Measurements from ENCODE around the gene AGBL2.
"Not testable (repeated sequence)": the region's sequence is repeated elsewhere in the genome, so short reads cannot be mapped to it uniquely, and the experiment has no call there.

AGBL2 gene

DNA sequence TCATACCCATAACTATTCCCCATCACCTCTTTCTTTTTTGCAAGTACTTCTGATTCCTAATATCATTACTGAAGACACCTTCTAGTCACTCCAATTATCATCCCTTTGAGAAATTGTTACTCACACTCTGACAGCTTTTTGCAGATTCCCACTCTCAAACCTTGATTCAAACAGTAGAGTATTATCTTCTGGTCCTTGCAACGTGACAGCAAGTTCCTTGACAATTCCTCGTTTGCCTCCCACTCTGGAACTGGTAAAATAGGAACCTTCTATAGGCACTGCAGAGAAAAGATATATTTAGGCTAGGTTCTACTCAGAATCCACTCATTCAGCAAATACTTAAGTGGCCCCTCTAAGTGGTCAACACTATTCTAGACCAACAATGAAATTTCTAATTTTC lies 23.2 kb downstream of the AGBL2 start:
- Histone ChIP-seq H3F3A (ENCODE audit: insufficient read depth, low read length) (no peaks in the 10 kb centered on the region), H3K79me2 (ENCODE audit: low read length) (no peaks in the 10 kb centered on the region), H3K9ac (ENCODE audit: low read length) (no peak overlapping the region), H4K20me1 (ENCODE audit: insufficient read depth, low read length) (no peaks in the 10 kb centered on the region), H2AFZ (ENCODE audit: low read length) (no peak overlapping the region), H3K36me3 (replicated peaks; ENCODE audit: insufficient read depth, low read length) (no peaks in the 10 kb centered on the region), H3K4me3 (ENCODE audit: low read length) (no peak overlapping the region), H3K9me3 (replicated peaks; ENCODE audit: insufficient read depth, low read length) (no peaks in the 10 kb centered on the region), H3K4me2 (ENCODE audit: low read depth, low read length) (no peak overlapping the region), H3K9me2 (replicated peaks; ENCODE audit: insufficient read depth, low read length) (no peaks in the 10 kb centered on the region), H3K27ac (ENCODE audit: low read length) (no peak overlapping the region), H3K4me1 (ENCODE audit: low read length) (no peaks in the 10 kb centered on the region), H3K27me3 (replicated peaks; ENCODE audit: insufficient read depth, low read length) (no peaks in the 10 kb centered on the region)
- DNase-seq: no peak
- no peak for TF ChIP-seq EZH2phosphoT487 (IDR thresholded peaks at IDR 0.05; ENCODE audit: low read length)

DNA sequence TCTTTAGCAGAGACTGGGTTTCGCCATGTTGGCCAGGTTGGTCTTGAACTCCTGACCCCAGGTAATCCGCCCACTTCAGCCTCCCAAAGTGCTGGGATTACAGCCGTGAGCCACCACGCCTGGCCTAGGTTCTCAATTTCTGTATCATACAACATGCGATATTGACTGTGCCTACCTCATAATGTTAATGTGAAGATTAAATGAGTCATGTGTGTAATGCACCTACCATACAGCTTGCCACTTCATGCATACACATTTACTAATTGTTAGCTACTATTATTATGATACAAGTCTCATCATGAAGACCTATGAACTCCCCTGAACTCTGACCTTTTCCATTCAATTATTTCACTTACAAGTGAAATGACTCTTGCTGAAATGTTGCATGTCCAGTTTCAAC lies 25.7 kb downstream of the AGBL2 start:
- no peaks in the 10 kb centered on the region for H3K9me3 ChIP-seq (replicated peaks; ENCODE audit: insufficient read depth, low read length)
- no peaks in the 10 kb centered on the region for H3K4me1 ChIP-seq (ENCODE audit: low read length)
- no peak overlapping the region for H2AFZ ChIP-seq (ENCODE audit: low read length)
- H3K4me3 ChIP-seq (ENCODE audit: low read length): no peak overlapping the region
- no peaks in the 10 kb centered on the region for H3K36me3 ChIP-seq (replicated peaks; ENCODE audit: insufficient read depth, low read length)
- TF ChIP-seq CTCF (IDR thresholded peaks at IDR 0.05; ENCODE audit: low read length) (no peak), EZH2phosphoT487 (IDR thresholded peaks at IDR 0.05; ENCODE audit: low read length) (no peak), EZH2 (optimal IDR thresholded peaks at IDR 0.05; ENCODE audit: low read depth, low read length) (no peak)
- no peaks in the 10 kb centered on the region for H3F3A ChIP-seq (ENCODE audit: insufficient read depth, low read length)
- H3K79me2 ChIP-seq (ENCODE audit: low read length): no peaks in the 10 kb centered on the region
- no peaks in the 10 kb centered on the region for H3K27me3 ChIP-seq (replicated peaks; ENCODE audit: insufficient read depth, low read length)
- no peaks in the 10 kb centered on the region for H3K9me2 ChIP-seq (replicated peaks; ENCODE audit: insufficient read depth, low read length)
- no peak overlapping the region for H3K4me2 ChIP-seq (ENCODE audit: low read depth, low read length)
- no peak overlapping the region for H3K9ac ChIP-seq (ENCODE audit: low read length)
- H3K27ac ChIP-seq (ENCODE audit: low read length): no peak overlapping the region
- DNase-seq: no peak
- no peaks in the 10 kb centered on the region for H4K20me1 ChIP-seq (ENCODE audit: insufficient read depth, low read length)

DNA sequence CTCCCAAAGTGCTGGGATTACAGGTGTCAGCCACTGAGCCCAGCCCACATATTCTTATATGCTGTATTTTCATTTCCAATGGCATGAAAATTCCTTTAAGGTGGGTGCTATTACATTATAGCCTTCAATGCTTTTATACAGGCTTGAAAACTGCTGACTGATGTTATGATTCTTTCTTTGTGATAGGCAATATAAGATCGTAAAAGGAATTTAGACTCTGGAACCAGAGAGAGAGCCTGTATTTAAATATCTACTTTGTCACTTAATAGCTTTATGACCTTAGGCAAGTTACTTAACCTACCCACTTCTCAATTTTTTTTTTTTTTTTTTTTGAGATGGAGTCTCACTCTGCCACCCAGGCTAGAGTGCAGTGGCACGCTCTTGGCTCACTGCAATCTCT lies 26.2 kb downstream of the AGBL2 start:
- TF ChIP-seq EZH2phosphoT487 (IDR thresholded peaks at IDR 0.05; ENCODE audit: low read length): no peak
- TF ChIP-seq CTCF (IDR thresholded peaks at IDR 0.05; ENCODE audit: low read length): no peak
- TF ChIP-seq EZH2 (optimal IDR thresholded peaks at IDR 0.05; ENCODE audit: low read depth, low read length): no peak
- Histone ChIP-seq H3K9me3 (replicated peaks; ENCODE audit: insufficient read depth, low read length) (no peaks in the 10 kb centered on the region), H4K20me1 (ENCODE audit: insufficient read depth, low read length) (no peaks in the 10 kb centered on the region), H3K27me3 (replicated peaks; ENCODE audit: insufficient read depth, low read length) (no peaks in the 10 kb centered on the region), H3K36me3 (replicated peaks; ENCODE audit: insufficient read depth, low read length) (no peaks in the 10 kb centered on the region), H3F3A (ENCODE audit: insufficient read depth, low read length) (no peaks in the 10 kb centered on the region), H3K79me2 (ENCODE audit: low read length) (no peaks in the 10 kb centered on the region), H3K9me2 (replicated peaks; ENCODE audit: insufficient read depth, low read length) (no peaks in the 10 kb centered on the region), H3K4me3 (ENCODE audit: low read length) (no peak overlapping the region), H3K9ac (ENCODE audit: low read length) (no peak overlapping the region), H3K27ac (ENCODE audit: low read length) (no peak overlapping the region), H2AFZ (ENCODE audit: low read length) (no peak overlapping the region), H3K4me1 (ENCODE audit: low read length) (no peaks in the 10 kb centered on the region), H3K4me2 (ENCODE audit: low read depth, low read length) (no peak overlapping the region)
- no peak for DNase-seq

- Histone ChIP-seq H3K36me3 (replicated peaks; ENCODE audit: insufficient read depth, low read length) (no peaks in the 10 kb centered on the region), H3K27ac (ENCODE audit: low read length) (no peak overlapping the region), H3K4me2 (ENCODE audit: low read depth, low read length) (no peak overlapping the region), H4K20me1 (ENCODE audit: insufficient read depth, low read length) (no peaks in the 10 kb centered on the region), H3K4me1 (ENCODE audit: low read length) (no peaks in the 10 kb centered on the region), H3K4me3 (ENCODE audit: low read length) (no peak overlapping the region), H2AFZ (ENCODE audit: low read length) (no peak overlapping the region), H3F3A (ENCODE audit: insufficient read depth, low read length) (no peaks in the 10 kb centered on the region), H3K27me3 (replicated peaks; ENCODE audit: insufficient read depth, low read length) (no peaks in the 10 kb centered on the region), H3K9me3 (replicated peaks; ENCODE audit: insufficient read depth, low read length) (no peaks in the 10 kb centered on the region), H3K79me2 (ENCODE audit: low read length) (no peaks in the 10 kb centered on the region), H3K9me2 (replicated peaks; ENCODE audit: insufficient read depth, low read length) (no peaks in the 10 kb centered on the region), H3K9ac (ENCODE audit: low read length) (no peak overlapping the region)
- TF ChIP-seq EZH2phosphoT487 (IDR thresholded peaks at IDR 0.05; ENCODE audit: low read length): no peak
- no peak for TF ChIP-seq CTCF (IDR thresholded peaks at IDR 0.05; ENCODE audit: low read length)
- no peak for TF ChIP-seq EZH2 (optimal IDR thresholded peaks at IDR 0.05; ENCODE audit: low read depth, low read length)
- DNase-seq: no peak
Measured at GRCh38 chr11:47688111-47688510, 27.1 kb downstream of the AGBL2 start.

DNA sequence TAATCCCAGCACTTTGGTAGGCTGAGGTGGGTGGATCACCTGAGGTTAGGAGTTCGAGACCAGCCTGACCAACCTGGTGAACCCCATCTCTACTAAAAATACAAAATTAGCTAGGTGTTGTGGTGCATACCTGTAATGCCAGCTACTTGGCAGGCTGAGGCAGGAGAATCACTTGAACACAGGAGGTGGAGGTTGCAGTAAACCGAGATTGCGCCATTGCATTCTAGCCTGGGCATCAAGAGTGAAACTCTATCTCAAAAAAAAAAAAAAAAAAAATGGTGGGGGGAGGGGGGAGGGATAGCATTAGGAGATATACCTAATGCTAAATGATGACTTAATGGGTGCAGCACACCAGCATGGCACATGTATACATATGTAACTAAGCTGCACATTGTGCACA lies 28.5 kb downstream of the AGBL2 start:
- H3K79me2 ChIP-seq (ENCODE audit: low read length); H3K27ac ChIP-seq (ENCODE audit: low read length); H2AFZ ChIP-seq (ENCODE audit: low read length); H3K36me3 ChIP-seq (replicated peaks; ENCODE audit: insufficient read depth, low read length); H3K4me3 ChIP-seq (ENCODE audit: low read length); H3K27me3 ChIP-seq (replicated peaks; ENCODE audit: insufficient read depth, low read length); H3K9ac ChIP-seq (ENCODE audit: low read length); H3K4me2 ChIP-seq (ENCODE audit: low read depth, low read length); H3K4me1 ChIP-seq (ENCODE audit: low read length); H3K9me2 ChIP-seq (replicated peaks; ENCODE audit: insufficient read depth, low read length); DNase-seq; H4K20me1 ChIP-seq (ENCODE audit: insufficient read depth, low read length); H3K9me3 ChIP-seq (replicated peaks; ENCODE audit: insufficient read depth, low read length); H3F3A ChIP-seq (ENCODE audit: insufficient read depth, low read length): not testable (repeated sequence)
